Erythroblast (primary cell): ENCODE results near the gene MAN1B1.

Experiments
- GATA1 ChIP-seq: IDR thresholded peaks from 2 replicates; pipeline ENCODE4 v1.6.1; 2011; ENCODE audit warnings: low read depth, mild to moderate bottlenecking, control low read depth, low read length, moderate library complexity
- POLR2A ChIP-seq: IDR thresholded peaks from 2 replicates; pipeline ENCODE4 v1.6.1; 2011; ENCODE audit warnings: mild to moderate bottlenecking, low read length

DNA sequence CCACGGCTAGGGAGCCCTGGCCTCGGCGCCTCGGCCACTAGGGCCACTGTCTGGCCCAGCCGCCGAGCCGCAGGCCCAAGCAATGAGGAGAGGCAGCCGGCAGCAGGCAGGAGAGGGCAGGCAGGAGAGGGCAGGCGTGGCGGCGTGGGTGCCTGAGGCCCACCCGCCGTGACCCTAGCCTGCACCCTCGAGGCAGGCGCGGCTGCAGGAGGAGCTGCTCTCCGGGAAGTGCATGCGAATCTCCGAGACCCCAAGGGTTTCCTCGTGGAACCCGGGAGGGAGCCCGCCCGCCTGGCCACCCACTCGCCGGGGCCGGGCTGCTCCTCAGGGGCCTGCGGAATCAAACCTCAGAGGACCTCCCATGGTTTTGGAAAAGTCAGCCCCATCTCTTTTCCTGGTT lies 61.5 kb downstream of the MAN1B1 start:
- no peak for TF ChIP-seq POLR2A
- TF ChIP-seq GATA1: no peak
